Loucy (cell line): Measurements from ENCODE around the gene PSEN1.

Experiments used
- H2AFZ ChIP-seq: fragments of 200-600 bp; sonication (generic); 2 replicates; pipeline ENCODE4 v1.6.0; 2016; ENCODE audit warnings: antibody characterized with exemption, mild to moderate bottlenecking, low read length, moderate library complexity
- H3F3A ChIP-seq: fragments of 200-600 bp; 2 replicates; pipeline ENCODE4 v1.6.0; 2016; ENCODE audit warnings: antibody characterized with exemption, low read depth, mild to moderate bottlenecking
- H3K27me3 ChIP-seq: fragments of 200-600 bp; sonication (generic); 2 replicates; pipeline ENCODE4 v1.6.1; 2014; ENCODE audit warnings: low read length, mild to moderate bottlenecking; ENCODE audit not compliant: insufficient read depth, poor library complexity, severe bottlenecking
- H3K36me3 ChIP-seq: fragments of 200-600 bp; sonication (generic); 2 replicates; pipeline ENCODE4 v1.6.1; 2016; ENCODE audit warnings: low read length; ENCODE audit not compliant: insufficient read depth
- H3K4me1 ChIP-seq: fragments of 200-600 bp; sonication (generic); 2 replicates; pipeline ENCODE4 v1.5.1; 2014; ENCODE audit warnings: low read length, mild to moderate bottlenecking; ENCODE audit not compliant: insufficient read depth, poor library complexity, severe bottlenecking
- H3K4me2 ChIP-seq: fragments of 200-600 bp; sonication (generic); 2 replicates; pipeline ENCODE4 v1.6.0; 2014; ENCODE audit warnings: antibody characterized with exemption, low read length, low read depth, mild to moderate bottlenecking; ENCODE audit not compliant: poor library complexity, severe bottlenecking
- H3K4me3 ChIP-seq: fragments of 200-600 bp; sonication (generic); 2 replicates; pipeline ENCODE4 v1.5.1; 2014; ENCODE audit warnings: low read length, mild to moderate bottlenecking, mixed read lengths; ENCODE audit not compliant: poor library complexity, severe bottlenecking
- H3K79me2 ChIP-seq: fragments of 200-600 bp; sonication (generic); 2 replicates; pipeline ENCODE4 v1.6.1; 2014; ENCODE audit warnings: low read length; ENCODE audit not compliant: insufficient read depth
- H3K9ac ChIP-seq: fragments of 200-600 bp; sonication (generic); 2 replicates; pipeline ENCODE4 v1.6.0; 2014; ENCODE audit warnings: mild to moderate bottlenecking, low read depth, low read length, moderate library complexity; ENCODE audit not compliant: poor library complexity, severe bottlenecking
- H3K9me2 ChIP-seq: fragments of 200-600 bp; sonication (generic); replicated peaks from 2 replicates; pipeline ENCODE4 v1.6.1; 2016; ENCODE audit warnings: low read depth, low read length, mixed read lengths
- H3K9me3 ChIP-seq: fragments of 200-600 bp; sonication (generic); 2 replicates; pipeline ENCODE4 v1.6.1; 2014; ENCODE audit warnings: mild to moderate bottlenecking, antibody characterized with exemption, low read length, low read depth; ENCODE audit not compliant: insufficient read depth
- H4K20me1 ChIP-seq: fragments of 200-600 bp; sonication (generic); 2 replicates; pipeline ENCODE4 v1.6.0; 2014; ENCODE audit warnings: antibody characterized with exemption, low read length, mild to moderate bottlenecking; ENCODE audit not compliant: insufficient read depth, poor library complexity, severe bottlenecking
- CTCF ChIP-seq: fragments of 200-600 bp; sonication (generic); conservative IDR thresholded peaks from 2 replicates; pipeline ENCODE4 v1.5.1; 2014; ENCODE audit warnings: mild to moderate bottlenecking, antibody characterized with exemption, low read length
- EZH2phosphoT487 ChIP-seq: fragments of 200-600 bp; IDR thresholded peaks from 2 replicates; pipeline ENCODE4 v1.6.1; 2018; ENCODE audit warnings: antibody characterized with exemption, mild to moderate bottlenecking, moderate library complexity, borderline replicate concordance

The PSEN1 gene

GRCh38 chr14:73260574-73260973, 124.3 kb downstream of the PSEN1 start:
- no peak for TF ChIP-seq EZH2phosphoT487
- TF ChIP-seq CTCF, result no peak
- no peaks in the 10 kb centered on the region for H3K9me3 ChIP-seq
- H3K4me3 ChIP-seq, result no peak overlapping the region
- no peaks in the 10 kb centered on the region for H3K4me1 ChIP-seq
- H3F3A ChIP-seq, result no peaks in the 10 kb centered on the region
- H3K9ac ChIP-seq, result no peak overlapping the region
- H2AFZ ChIP-seq, result no peak overlapping the region
- H3K4me2 ChIP-seq, result no peak overlapping the region
- no peaks in the 10 kb centered on the region for H4K20me1 ChIP-seq
- H3K79me2 ChIP-seq, result no peaks in the 10 kb centered on the region
- H3K9me2 ChIP-seq, result no peaks in the 10 kb centered on the region
- H3K36me3 ChIP-seq, result no peaks in the 10 kb centered on the region
- H3K27me3 ChIP-seq, result no peaks in the 10 kb centered on the region

- Histone ChIP-seq H3K36me3 (no peaks in the 10 kb centered on the region), H4K20me1 (no peaks in the 10 kb centered on the region), H3K9ac (no peak overlapping the region), H2AFZ (no peak overlapping the region), H3F3A (no peaks in the 10 kb centered on the region), H3K9me2 (no peaks in the 10 kb centered on the region), H3K27me3 (no peaks in the 10 kb centered on the region), H3K4me3 (no peak overlapping the region), H3K4me1 (no peaks in the 10 kb centered on the region), H3K79me2 (no peaks in the 10 kb centered on the region), H3K9me3 (no peaks in the 10 kb centered on the region), H3K4me2 (no peak overlapping the region)
- TF ChIP-seq CTCF (no peak), EZH2phosphoT487 (no peak)
Observed at GRCh38 chr14:73261075-73261474, 124.8 kb downstream of the PSEN1 start.

GRCh38 chr14:73261520-73262426, 125.5 kb downstream of the PSEN1 start:
- no peaks in the 10 kb centered on the region for H3K27me3 ChIP-seq
- H3K9me3 ChIP-seq, result no peaks in the 10 kb centered on the region
- H3K36me3 ChIP-seq, result no peaks in the 10 kb centered on the region
- H3K79me2 ChIP-seq, result no peaks in the 10 kb centered on the region
- TF ChIP-seq EZH2phosphoT487 (no peak), CTCF (no peak)
- no peak overlapping the region for H3K4me2 ChIP-seq
- H4K20me1 ChIP-seq, result no peaks in the 10 kb centered on the region
- H2AFZ ChIP-seq, result no peak overlapping the region
- H3K4me1 ChIP-seq, result no peaks in the 10 kb centered on the region
- H3K9ac ChIP-seq, result no peak overlapping the region
- H3K4me3 ChIP-seq, result no peak overlapping the region
- no peaks in the 10 kb centered on the region for H3K9me2 ChIP-seq
- no peaks in the 10 kb centered on the region for H3F3A ChIP-seq
